Smooth muscle cell of the brain vasculature (primary cell): Measurements from ENCODE around the gene EPC1.
"Not testable (repeated sequence)": the region's sequence is repeated elsewhere in the genome, so short reads cannot be mapped to it uniquely, and the experiment has no call there.

Experiments used
- DNase-seq: peaks from one replicate; pipeline ENCODE4 v3.0.0-alpha.2; 2012; ENCODE audit warnings: low read depth, low spot score

EPC1 gene, protein sequence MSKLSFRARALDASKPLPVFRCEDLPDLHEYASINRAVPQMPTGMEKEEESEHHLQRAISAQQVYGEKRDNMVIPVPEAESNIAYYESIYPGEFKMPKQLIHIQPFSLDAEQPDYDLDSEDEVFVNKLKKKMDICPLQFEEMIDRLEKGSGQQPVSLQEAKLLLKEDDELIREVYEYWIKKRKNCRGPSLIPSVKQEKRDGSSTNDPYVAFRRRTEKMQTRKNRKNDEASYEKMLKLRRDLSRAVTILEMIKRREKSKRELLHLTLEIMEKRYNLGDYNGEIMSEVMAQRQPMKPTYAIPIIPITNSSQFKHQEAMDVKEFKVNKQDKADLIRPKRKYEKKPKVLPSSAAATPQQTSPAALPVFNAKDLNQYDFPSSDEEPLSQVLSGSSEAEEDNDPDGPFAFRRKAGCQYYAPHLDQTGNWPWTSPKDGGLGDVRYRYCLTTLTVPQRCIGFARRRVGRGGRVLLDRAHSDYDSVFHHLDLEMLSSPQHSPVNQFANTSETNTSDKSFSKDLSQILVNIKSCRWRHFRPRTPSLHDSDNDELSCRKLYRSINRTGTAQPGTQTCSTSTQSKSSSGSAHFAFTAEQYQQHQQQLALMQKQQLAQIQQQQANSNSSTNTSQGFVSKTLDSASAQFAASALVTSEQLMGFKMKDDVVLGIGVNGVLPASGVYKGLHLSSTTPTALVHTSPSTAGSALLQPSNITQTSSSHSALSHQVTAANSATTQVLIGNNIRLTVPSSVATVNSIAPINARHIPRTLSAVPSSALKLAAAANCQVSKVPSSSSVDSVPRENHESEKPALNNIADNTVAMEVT

DNA sequence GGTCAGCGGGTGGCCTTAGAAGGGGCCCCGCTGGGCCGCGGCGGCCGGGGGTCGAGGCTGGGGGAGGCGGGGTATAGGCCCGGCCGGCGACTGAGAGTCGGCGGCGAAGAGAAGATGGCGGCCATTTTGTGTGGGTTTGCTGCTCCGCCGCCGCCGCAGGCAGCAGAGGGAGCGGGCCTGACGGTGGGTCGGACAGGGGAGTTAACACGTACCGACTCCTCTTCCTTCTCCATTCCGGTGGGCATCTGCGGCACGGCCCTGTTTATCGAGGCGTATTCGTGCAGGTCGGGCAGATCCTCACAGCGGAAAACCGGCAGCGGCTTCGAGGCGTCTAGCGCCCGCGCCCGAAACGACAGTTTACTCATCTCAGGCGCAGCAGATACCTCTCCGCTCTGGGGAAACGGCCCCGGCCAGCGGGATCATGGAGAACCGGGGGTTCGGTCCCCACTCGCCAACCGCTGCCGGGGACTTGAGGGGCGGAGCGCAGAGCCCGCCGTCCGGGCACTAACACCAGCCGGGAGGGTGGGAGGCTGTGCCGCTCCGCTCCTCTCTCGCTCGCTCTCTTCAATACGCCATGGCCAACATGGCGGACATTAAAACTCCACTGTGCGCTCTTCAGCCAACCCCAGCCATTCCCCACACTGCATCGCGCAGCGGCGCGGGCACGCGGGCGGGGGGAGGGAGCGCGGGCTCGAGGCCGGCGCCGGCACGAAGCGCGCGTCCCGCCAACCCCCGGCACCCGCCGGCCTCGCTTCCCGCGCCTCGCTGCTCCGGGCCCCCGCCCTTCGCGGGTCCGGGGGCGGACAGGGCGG lies at the start of gene EPC1:
EPC1 (minus strand) TSS at position 608 of the 812 bp plus-strand sequence; CDS start at position 365, 243 bp downstream.
- DNase-seq = peak; percentile 76

GRCh38 chr10:32393911-32394310 lies 47.0 kb upstream of the EPC1 start:
- DNase-seq = no peak

DNA sequence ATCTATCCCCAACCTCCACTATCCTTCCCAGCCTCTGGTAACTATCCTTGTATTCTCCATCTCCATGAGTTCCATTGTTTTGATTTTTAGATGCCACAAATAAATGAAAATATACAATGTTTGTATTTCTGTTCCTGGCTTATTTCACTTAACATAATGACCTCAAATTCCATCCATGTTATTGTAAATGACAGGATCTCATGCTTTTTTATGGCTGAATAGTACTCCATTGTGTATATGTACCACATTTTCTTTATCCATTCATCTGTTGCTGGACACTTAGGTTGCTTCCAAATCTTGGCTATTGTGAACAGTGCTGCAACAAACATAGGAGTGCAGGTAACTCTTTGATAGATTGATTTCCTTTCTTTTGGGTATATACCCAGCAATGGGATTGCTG lies 45.3 kb upstream of the EPC1 start:
- DNase-seq = not testable (repeated sequence)

DNA sequence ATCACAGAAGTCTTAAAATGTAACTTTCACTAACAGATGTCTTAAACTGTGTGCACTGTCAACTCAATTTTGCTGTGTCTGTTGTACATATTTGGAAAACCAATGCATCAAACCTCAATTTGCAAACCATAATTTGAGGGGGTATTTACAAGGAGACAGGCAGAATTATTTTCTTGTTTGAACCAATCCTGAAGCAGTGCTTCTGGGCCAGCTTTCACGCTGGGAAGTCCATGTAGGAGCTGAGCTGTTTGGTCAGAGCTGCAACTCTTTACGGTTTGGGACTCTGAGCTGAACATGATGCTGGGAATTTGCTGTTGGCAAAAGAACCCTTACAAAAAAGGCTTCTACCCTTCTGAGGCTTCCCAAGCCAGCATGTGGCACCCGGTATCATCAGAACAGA lies 43.2 kb upstream of the EPC1 start:
- no peak for DNase-seq

- DNase-seq = no peak
These were observed 41.5 kb upstream of the EPC1 start for GRCh38 chr10:32388258-32389027.

GRCh38 chr10:32386623-32387260 lies 39.8 kb upstream of the EPC1 start:
- no peak for DNase-seq

GRCh38 chr10:32384171-32384570 lies 37.2 kb upstream of the EPC1 start:
- no peak for DNase-seq

GRCh38 chr10:32381165-32381564 lies 34.2 kb upstream of the EPC1 start:
- no peak for DNase-seq

- no peak for DNase-seq
These were observed 33.1 kb upstream of the EPC1 start for GRCh38 chr10:32379950-32380551.

DNA sequence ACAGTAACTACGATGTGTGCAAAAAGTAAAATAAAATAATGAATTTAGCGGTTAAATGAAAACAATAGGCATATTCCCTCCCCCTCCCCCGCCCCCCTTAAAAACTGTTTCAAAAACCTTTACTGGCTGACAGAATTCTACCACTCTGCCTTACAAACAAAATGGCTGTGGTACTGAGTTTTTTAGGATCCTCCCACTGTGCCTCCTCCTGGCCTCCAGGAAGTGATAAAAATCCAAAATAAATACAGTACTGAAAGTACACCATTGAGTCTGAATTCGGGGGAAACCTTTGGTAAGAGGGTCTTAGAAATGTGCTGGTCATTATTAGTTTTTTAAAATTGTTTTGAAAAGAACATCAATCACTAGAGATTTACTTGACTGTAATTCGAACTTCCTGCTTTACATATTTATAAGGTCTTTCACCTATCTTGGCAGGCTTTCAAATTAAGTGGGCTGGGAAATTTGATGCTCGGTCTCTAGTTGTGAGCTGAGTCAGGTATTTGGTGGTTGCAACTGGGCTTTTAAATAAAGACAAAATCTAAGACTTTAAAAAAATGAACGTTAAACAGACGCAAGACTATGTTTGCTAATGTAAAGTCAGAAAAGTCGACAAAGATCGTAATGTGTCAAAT lies 32.5 kb upstream of the EPC1 start:
- DNase-seq = peak; percentile 44

GRCh38 chr10:32378363-32379317 lies 31.7 kb upstream of the EPC1 start:
- peak; percentile 63 for DNase-seq

GRCh38 chr10:32377458-32378259 lies 30.7 kb upstream of the EPC1 start:
- no peak for DNase-seq

- no peak for DNase-seq
These were observed 29.8 kb upstream of the EPC1 start for GRCh38 chr10:32376771-32377170.

DNA sequence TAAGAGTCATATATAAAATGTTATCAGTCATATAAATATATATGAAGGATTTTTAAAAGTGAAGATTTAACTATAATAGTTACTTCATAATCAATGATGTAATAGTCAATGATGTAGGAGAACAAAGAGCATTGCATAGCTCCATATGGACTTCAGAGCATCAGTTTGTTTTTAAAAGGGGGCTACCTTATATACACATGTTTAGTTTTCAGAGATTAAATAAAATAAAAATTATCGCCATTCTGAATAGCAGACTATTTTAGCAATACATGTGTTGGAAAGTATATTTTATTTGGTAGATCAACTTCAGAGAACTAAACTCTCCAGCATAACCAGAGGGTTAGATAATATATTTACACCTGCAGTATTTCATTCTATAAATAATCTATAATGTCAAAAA lies 29.1 kb upstream of the EPC1 start:
- DNase-seq = no peak

GRCh38 chr10:32375631-32376030 lies 28.7 kb upstream of the EPC1 start:
- no peak for DNase-seq

- DNase-seq = no peak
These were observed 27.6 kb upstream of the EPC1 start for GRCh38 chr10:32374605-32375004.

DNA sequence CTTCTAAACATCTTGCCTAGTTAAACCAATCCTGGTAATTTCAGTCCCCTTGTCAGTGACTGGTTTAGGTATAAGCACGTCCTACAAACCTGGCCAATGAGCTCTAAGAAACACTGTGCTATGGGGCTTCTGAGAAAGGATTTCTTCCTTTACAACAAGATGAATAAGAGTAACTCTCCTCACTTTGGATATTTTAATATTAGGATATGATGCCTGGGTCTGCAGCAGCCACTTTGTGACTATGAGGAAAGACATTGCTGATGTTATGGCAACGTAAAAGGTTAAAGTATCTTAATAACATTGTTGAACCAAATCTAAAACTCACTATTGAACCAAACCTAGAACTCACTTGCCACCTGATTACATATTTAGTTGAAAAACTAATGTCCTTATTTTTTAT lies 26.5 kb upstream of the EPC1 start:
- no peak for DNase-seq

DNA sequence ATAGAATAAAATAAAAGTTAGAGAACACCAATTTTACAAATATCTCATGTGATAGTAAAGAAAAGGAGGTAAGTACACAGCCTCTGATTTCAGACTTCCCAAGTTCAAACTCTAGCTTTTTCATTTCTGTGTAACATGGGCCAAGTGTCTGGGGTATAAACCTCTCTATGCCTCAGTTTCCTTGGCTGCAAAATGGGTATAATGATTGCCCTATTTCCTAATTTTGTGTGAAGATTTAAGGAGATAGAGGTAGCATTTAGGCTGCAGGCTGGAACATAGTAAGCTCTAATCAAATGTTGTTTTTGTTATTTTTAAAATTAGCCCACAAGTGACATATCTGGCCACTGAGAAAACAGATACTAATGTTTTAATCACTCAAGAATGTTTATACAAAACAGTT lies 26.1 kb upstream of the EPC1 start:
- DNase-seq = no peak
